Choroid plexus epithelial cell (primary cell): ENCODE data around the gene SMYD5.

Experiments
- DNase-seq: peaks from one replicate; pipeline ENCODE4 v3.0.0-alpha.2; 2010; ENCODE audit warnings: low read depth
- H3K4me3 ChIP-seq: 2 replicates; pipeline ENCODE4 v1.5.1; 2011; ENCODE audit warnings: low read depth, mild to moderate bottlenecking, control low read depth, low read length, moderate library complexity
- TF ChIP-seq, protein P1 (sequence below): conservative IDR thresholded peaks from 2 replicates; pipeline ENCODE4 v1.5.1; 2011; ENCODE audit warnings: low read depth, mild to moderate bottlenecking, control low read depth, inconsistent platforms, low read length, moderate library complexity

The SMYD5 gene

DNA sequence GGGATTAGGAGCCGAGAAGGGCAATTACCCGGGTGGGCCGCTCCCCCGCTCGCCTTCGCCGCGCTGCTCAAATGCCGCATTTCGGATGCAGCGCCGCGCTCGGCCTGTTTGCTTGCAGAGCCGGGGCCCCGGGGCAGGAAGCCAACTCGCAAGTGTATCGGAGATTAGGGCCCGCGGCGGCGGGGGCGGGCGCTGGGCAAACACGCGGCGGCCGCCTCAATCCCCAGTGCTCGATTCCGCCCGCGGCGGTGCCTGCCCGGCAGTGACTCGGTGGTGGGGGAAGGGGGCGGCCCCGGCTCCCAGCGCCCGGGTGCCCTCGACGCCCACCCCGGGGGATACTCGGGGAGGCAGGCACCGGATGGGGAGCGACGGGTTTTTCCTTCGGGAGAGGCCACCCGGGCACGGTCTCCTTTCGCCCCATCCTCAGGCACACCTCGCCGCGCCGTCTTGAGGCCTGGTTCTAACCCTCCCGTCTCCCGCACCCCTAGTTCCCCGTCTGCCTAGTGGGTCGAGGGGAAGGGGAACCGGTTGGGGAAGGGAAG lies 38.3 kb upstream of the SMYD5 start:
- H3K4me3 ChIP-seq, result peak overlapping the region; percentile 43
- peak; percentile 54 for DNase-seq
- TF ChIP-seq, protein P1, sequence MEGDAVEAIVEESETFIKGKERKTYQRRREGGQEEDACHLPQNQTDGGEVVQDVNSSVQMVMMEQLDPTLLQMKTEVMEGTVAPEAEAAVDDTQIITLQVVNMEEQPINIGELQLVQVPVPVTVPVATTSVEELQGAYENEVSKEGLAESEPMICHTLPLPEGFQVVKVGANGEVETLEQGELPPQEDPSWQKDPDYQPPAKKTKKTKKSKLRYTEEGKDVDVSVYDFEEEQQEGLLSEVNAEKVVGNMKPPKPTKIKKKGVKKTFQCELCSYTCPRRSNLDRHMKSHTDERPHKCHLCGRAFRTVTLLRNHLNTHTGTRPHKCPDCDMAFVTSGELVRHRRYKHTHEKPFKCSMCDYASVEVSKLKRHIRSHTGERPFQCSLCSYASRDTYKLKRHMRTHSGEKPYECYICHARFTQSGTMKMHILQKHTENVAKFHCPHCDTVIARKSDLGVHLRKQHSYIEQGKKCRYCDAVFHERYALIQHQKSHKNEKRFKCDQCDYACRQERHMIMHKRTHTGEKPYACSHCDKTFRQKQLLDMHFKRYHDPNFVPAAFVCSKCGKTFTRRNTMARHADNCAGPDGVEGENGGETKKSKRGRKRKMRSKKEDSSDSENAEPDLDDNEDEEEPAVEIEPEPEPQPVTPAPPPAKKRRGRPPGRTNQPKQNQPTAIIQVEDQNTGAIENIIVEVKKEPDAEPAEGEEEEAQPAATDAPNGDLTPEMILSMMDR, result no peak

DNA sequence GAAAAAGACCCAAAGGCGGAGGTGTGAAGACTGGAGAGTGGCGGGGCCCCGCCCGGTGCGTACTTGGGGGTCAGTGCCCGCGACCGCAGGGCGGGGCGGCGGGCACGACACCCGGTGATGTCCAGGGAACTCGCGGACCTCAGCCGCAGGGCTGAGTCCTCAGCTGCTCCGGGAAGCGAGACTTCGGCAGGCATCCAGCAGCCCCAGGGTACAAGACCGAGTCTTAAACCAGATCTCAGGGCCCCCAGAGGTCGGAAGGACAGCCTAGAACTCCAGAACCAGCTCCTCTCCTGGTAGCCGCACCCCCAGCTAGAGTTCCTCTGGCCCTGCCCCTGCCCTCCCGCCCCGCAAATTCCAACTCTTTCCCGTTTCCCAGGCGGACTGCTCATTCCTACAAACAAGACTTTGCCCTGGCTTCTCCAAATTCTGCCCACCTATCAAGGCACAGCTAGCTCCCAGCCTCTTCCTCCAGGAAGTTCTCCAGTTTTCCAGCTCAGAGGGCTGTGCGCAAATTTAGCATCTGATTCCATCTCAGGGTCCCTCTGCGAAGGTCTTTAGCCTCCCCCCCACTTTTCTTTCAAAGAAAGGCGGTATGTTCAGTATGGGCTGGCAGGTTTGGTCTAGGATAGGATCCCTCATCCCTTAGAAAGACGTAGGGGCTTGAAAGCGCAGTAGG lies 37.7 kb upstream of the SMYD5 start:
- peak; percentile 2 for DNase-seq
- TF ChIP-seq, protein P1, result no peak
- peak overlapping the region; percentile 69 for H3K4me3 ChIP-seq

DNA sequence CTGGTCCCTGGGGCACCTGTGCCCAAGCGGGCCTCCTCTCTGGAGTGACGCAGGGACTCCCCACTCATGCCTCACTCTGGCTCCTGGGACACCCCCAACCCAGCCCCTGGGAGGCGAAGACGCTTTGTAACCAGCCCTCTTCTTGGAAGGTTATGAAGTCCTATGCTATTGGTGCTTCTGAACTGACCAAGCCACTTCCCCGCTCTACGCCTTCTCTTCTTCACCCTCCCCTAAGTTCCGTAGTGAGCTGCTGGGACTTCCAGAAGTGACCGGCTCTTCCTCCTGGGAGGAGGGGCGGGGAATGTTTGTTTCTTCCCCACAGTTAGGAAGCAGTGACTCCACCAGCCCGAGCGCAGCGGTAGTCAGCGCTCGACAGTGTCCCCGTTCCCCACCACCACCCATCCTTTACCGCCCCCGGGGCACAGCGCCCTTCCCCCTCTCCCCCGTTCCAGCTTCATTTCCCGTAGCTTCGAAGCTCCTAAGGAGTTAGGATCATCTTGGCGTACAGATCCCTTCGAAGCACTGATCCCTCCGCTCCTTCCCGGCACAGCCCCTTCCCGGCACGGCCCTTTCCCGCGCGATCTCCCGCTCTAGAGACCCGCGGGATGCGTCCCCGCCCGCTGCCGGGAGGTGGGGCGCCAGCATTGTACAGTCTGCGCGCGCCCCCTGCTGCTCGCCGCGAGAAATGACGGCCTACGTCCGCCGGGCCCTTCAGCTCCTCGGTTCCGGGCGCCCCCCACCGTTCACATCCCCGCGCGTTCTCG lies 37.0 kb upstream of the SMYD5 start:
- H3K4me3 ChIP-seq, result peak overlapping the region; percentile 69
- TF ChIP-seq, protein P1, result peak; percentile 82
- DNase-seq, result peak; percentile 85

DNA sequence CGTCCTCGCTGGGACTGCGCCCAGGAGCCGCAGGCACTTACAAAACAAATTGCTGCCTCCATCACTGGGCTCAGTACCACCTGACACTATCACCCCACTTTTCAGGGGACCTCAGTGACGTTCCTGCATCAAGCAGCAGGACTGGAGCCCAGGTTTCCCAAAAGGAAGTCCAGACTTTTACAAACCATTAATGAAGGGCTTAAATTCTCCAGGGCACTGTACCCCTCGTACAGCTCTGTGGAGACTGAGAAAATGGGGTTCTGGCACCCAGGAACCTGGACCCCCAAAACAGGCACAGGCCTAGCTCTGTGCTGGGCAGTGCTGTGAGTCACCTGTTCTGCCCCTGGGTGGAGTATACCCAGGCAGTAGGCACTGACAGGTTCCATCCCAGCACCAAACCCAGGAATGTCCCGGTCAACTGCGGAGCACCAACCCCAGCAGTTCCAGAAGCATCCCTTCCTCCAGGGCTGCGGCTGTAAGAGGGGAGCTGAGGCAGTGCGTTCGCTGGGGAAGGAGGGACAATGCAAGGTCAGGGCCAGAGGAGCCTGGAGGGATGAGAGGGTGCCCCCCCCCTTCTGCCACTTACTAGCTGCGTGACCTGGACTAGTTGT lies 36.3 kb upstream of the SMYD5 start:
- no peak overlapping the region for H3K4me3 ChIP-seq
- TF ChIP-seq, protein P1, result no peak
- DNase-seq, result no peak

DNA sequence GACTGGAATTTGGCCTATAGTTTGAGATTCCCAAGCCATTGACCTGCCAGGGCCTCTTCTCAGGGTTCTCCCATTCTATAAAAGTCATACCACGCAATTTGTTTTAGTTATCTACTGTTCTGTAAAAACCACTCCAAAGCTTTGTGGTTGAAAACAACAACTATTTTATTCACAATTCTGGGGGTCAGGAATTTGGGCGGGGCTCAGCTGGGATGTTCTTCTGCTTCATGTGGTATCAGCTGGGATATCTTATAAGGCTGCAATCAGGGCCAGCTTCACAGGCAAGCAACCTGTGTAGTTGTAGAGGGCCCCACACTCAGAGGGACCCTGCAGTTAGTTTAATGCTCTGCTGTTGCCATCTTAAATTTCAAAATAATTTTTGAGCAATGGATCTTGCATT lies 28.1 kb upstream of the SMYD5 start:
- TF ChIP-seq, protein P1, result no peak
- no peak for DNase-seq
- no peak overlapping the region for H3K4me3 ChIP-seq

DNA sequence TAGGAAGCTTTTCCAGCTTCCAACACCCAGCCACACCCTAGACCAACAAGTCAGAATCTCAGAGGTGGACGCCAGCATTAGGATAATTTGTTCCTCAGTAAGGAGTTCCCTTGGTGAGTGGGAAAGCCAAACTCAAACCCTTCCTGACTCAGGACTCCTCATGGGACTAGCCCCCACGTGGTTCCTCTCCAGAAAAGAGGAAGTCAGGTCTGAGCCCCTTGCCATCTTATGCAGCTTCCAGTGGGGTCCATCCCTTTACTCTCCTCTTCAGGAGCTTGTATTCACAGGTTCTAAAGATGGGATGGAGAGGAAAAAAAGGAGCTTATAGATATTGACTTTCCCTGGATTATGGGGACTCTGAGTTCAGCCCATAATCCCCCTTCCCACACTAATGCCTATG lies 26.5 kb upstream of the SMYD5 start:
- DNase-seq, result no peak
- TF ChIP-seq, protein P1, result no peak
- no peak overlapping the region for H3K4me3 ChIP-seq
